ENCODE measurements around the gene GPR142. TPM values are rescaled to one million over a fixed set of nuclear protein-coding genes. Genes with fewer than 3 reads are reported as not detected.

Gene GPR142
- total and polyA plus RNA-seq, 2 of the 13 experiments (the other 11 are each of a cell fraction or from before 2014, with no cell fraction given) = not detected

GRCh38 chr17:74417178-74418045 is 50.1 kb downstream of the GPR142 start (continued):
- TF ChIP-seq KLF11 (CRISPR knock-in tag; IDR thresholded peaks at IDR 0.05) = peak; percentile 43; the same call in 1 of the 2 replicates
- TF ChIP-seq ZNF773 (CRISPR knock-in tag; IDR thresholded peaks at IDR 0.05; ENCODE audit: borderline replicate concordance) = no peak
- TF ChIP-seq, protein P1, sequence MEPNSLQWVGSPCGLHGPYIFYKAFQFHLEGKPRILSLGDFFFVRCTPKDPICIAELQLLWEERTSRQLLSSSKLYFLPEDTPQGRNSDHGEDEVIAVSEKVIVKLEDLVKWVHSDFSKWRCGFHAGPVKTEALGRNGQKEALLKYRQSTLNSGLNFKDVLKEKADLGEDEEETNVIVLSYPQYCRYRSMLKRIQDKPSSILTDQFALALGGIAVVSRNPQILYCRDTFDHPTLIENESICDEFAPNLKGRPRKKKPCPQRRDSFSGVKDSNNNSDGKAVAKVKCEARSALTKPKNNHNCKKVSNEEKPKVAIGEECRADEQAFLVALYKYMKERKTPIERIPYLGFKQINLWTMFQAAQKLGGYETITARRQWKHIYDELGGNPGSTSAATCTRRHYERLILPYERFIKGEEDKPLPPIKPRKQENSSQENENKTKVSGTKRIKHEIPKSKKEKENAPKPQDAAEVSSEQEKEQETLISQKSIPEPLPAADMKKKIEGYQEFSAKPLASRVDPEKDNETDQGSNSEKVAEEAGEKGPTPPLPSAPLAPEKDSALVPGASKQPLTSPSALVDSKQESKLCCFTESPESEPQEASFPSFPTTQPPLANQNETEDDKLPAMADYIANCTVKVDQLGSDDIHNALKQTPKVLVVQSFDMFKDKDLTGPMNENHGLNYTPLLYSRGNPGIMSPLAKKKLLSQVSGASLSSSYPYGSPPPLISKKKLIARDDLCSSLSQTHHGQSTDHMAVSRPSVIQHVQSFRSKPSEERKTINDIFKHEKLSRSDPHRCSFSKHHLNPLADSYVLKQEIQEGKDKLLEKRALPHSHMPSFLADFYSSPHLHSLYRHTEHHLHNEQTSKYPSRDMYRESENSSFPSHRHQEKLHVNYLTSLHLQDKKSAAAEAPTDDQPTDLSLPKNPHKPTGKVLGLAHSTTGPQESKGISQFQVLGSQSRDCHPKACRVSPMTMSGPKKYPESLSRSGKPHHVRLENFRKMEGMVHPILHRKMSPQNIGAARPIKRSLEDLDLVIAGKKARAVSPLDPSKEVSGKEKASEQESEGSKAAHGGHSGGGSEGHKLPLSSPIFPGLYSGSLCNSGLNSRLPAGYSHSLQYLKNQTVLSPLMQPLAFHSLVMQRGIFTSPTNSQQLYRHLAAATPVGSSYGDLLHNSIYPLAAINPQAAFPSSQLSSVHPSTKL (CRISPR knock-in tag; IDR thresholded peaks at IDR 0.05) = peak; percentile 19; the same call in 1 of the 2 replicates
- TF ChIP-seq ZNF296 (CRISPR knock-in tag; conservative IDR thresholded peaks at IDR 0.05) = no peak
- TF ChIP-seq GPN1 (CRISPR knock-in tag; IDR thresholded peaks at IDR 0.05; ENCODE audit: borderline replicate concordance) = no peak
- TF ChIP-seq JUND (CRISPR knock-in tag; IDR thresholded peaks at IDR 0.05) = no peak; the same call in none of the 2 replicates
- TF ChIP-seq, protein P2, sequence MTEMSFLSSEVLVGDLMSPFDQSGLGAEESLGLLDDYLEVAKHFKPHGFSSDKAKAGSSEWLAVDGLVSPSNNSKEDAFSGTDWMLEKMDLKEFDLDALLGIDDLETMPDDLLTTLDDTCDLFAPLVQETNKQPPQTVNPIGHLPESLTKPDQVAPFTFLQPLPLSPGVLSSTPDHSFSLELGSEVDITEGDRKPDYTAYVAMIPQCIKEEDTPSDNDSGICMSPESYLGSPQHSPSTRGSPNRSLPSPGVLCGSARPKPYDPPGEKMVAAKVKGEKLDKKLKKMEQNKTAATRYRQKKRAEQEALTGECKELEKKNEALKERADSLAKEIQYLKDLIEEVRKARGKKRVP (CRISPR knock-in tag; IDR thresholded peaks at IDR 0.05) = peak in 1 of 2 experiments; percentile 35; a peak in 1 of 4 replicates
- no peak for TF ChIP-seq U2AF2 (IDR thresholded peaks at IDR 0.05; ENCODE audit: low read depth, low read length)
- no peak for TF ChIP-seq BRCA1 (CRISPR knock-in tag; IDR thresholded peaks at IDR 0.05)
- TF ChIP-seq TAF15 (IDR thresholded peaks at IDR 0.05; ENCODE audit: low read depth, low read length, poor library complexity, severe bottlenecking) = no peak
- TF ChIP-seq ZSCAN29 (CRISPR knock-in tag; conservative IDR thresholded peaks at IDR 0.05) = peak; percentile 79
- TF ChIP-seq ZNF343 (CRISPR knock-in tag; IDR thresholded peaks at IDR 0.05) = no peak
- TF ChIP-seq HHEX (CRISPR knock-in tag; IDR thresholded peaks at IDR 0.05) = 0 out of 2 replicates have a peak, but pooled peaks have one; percentile 23
- TF ChIP-seq PRPF4 (IDR thresholded peaks at IDR 0.05; ENCODE audit: low read depth, low read length, poor library complexity, severe bottlenecking) = no peak
- no peak for TF ChIP-seq RNF219 (CRISPR knock-in tag; IDR thresholded peaks at IDR 0.05)
- TF ChIP-seq ZNF691 (CRISPR knock-in tag; IDR thresholded peaks at IDR 0.05; ENCODE audit: borderline replicate concordance, low read depth) = peak; percentile 100
- no peak for TF ChIP-seq MAFF (IDR thresholded peaks at IDR 0.05; ENCODE audit: low read depth, low read length)
- no peak; the same call in 1 of the 2 replicates for TF ChIP-seq STAG1 (CRISPR knock-in tag; IDR thresholded peaks at IDR 0.05)
- no peak for TF ChIP-seq ZNF496 (CRISPR knock-in tag; IDR thresholded peaks at IDR 0.05; ENCODE audit: insufficient replicate concordance)
- no peak; the same call in 1 of the 2 replicates for TF ChIP-seq THAP11 (CRISPR knock-in tag; IDR thresholded peaks at IDR 0.05)
- TF ChIP-seq GLI4 (CRISPR knock-in tag; IDR thresholded peaks at IDR 0.05; ENCODE audit: borderline replicate concordance) = no peak
- peak; percentile 38; the same call in 1 of the 2 replicates for TF ChIP-seq SIX1 (CRISPR knock-in tag; IDR thresholded peaks at IDR 0.05; ENCODE audit: borderline replicate concordance)

Data from HepG2 (cell line).